Stimulated activated CD8-positive, alpha-beta memory T cell treated with anti-CD3 and anti-CD28 coated beads, Interleukin-7, amount 100 ng/mL, for 1 hour (primary cell): ENCODE data around the gene CD109.
A peak's percentile ranks its signal among the peaks of the same experiment; 100 is the strongest.
"Not testable (repeated sequence)": the region's sequence is repeated elsewhere in the genome, so short reads cannot be mapped to it uniquely, and the experiment has no call there.

Experiments used
- DNase-seq, 2 donors: peaks; one replicate each; pipeline ENCODE4 v3.0.0-alpha.2; 2020; ENCODE audit warnings: low read depth in 2 of 2

CD109 gene

GRCh38 chr6:73695619-73696421 lies at the start of gene CD109:
Gene CD109 (plus strand): TSS chr6:73696203. CDS start chr6:73696216, 13 bp downstream.
- peak; percentile 14 to 19 for DNase-seq

GRCh38 chr6:73648166-73648565 lies 47.8 kb upstream of the CD109 start:
- no peak for DNase-seq

- DNase-seq: no peak
Measured at GRCh38 chr6:73649783-73650182, 46.2 kb upstream of the CD109 start.

- peak; percentile 32 to 38 for DNase-seq
Measured at GRCh38 chr6:73652637-73653570, 43.1 kb upstream of the CD109 start.

GRCh38 chr6:73653571-73654424 lies 42.2 kb upstream of the CD109 start, which contains the start of gene SLC17A5:
Gene SLC17A5 (minus strand): TSS chr6:73653992. CDS start chr6:73653886, 106 bp downstream.
- DNase-seq: peak; percentile 73 to 78

- DNase-seq: no peak
Measured at GRCh38 chr6:73655341-73655917, 40.6 kb upstream of the CD109 start.

- DNase-seq: no peak
Measured at GRCh38 chr6:73656531-73657145, 39.4 kb upstream of the CD109 start.

- no peak for DNase-seq
Measured at GRCh38 chr6:73657201-73657600, 38.8 kb upstream of the CD109 start.

GRCh38 chr6:73664701-73665100 lies 31.3 kb upstream of the CD109 start:
- no peak for DNase-seq

GRCh38 chr6:73665686-73666319 lies 30.2 kb upstream of the CD109 start:
- no peak for DNase-seq

- DNase-seq: no peak
Measured at GRCh38 chr6:73666393-73666792, 29.6 kb upstream of the CD109 start.

GRCh38 chr6:73667798-73668197 lies 28.2 kb upstream of the CD109 start:
- DNase-seq: no peak

GRCh38 chr6:73669005-73669404 lies 27.0 kb upstream of the CD109 start:
- DNase-seq: no peak

- no peak for DNase-seq
Measured at GRCh38 chr6:73671911-73672685, 23.9 kb upstream of the CD109 start.

- DNase-seq: peak in 1 of 2 donors; percentile 56
Measured at GRCh38 chr6:73675466-73676098, 20.4 kb upstream of the CD109 start.

GRCh38 chr6:73679009-73679408 lies 17.0 kb upstream of the CD109 start:
- DNase-seq: no peak

GRCh38 chr6:73679846-73680245 lies 16.2 kb upstream of the CD109 start:
- not testable (repeated sequence) for DNase-seq

- no peak for DNase-seq
Measured at GRCh38 chr6:73680289-73680918, 15.6 kb upstream of the CD109 start.
